Kidney (tissue), 14 donors: Measurements from ENCODE around the gene PLCL2. TPM values are rescaled to one million over a fixed set of nuclear protein-coding genes. Genes with fewer than 3 reads are reported as not detected.

ENCODE experiments used
- DNase-seq, 5 donors: peaks; one replicate each; pipeline ENCODE4 v3.0.0-alpha.2; 2013 to 2020
- FAIRE-seq: peaks from 2 replicates; lab custom pipeline; 2012; peaks lifted over from hg19 to GRCh38; lab: Jason Lieb, UNC
- H3K27ac ChIP-seq, 2 donors: one replicate each; pipeline ENCODE4 v1.7.0; 2013; ENCODE audit warnings: low read depth in 2 of 2, low read length in 2 of 2, inconsistent platforms in 1 of 2
- H3K27me3 ChIP-seq: one replicate; pipeline ENCODE4 v1.7.1; 2013; ENCODE audit warnings: low read length, inconsistent platforms; ENCODE audit not compliant: control insufficient read depth, insufficient read depth
- H3K36me3 ChIP-seq, 3 donors: one replicate each; pipeline versions ENCODE4 v1.7.0 to v1.7.1; 2013; ENCODE audit warnings: low read length in 3 of 3, control low read depth in 1 of 3, inconsistent platforms in 1 of 3; ENCODE audit not compliant: insufficient read depth in 3 of 3, control insufficient read depth in 2 of 3
- H3K4me1 ChIP-seq, 3 donors: one replicate each; pipeline versions ENCODE4 v1.7.0 to v1.7.1; 2013; ENCODE audit warnings: low read length in 3 of 3, inconsistent platforms in 1 of 3, low read depth in 1 of 3; ENCODE audit not compliant: control insufficient read depth in 2 of 3, insufficient read depth in 2 of 3
- H3K4me3 ChIP-seq, 3 donors: one replicate each; pipeline versions ENCODE4 v1.7.0 to v1.8.1; 2013; ENCODE audit warnings: low read length in 3 of 3, control low read depth in 1 of 3, inconsistent platforms in 1 of 3
- H3K9ac ChIP-seq, 3 donors: one replicate each; pipeline versions ENCODE4 v1.7.0 to v1.7.1; 2013; ENCODE audit warnings: low read length in 3 of 3, control low read depth in 1 of 3, inconsistent platforms in 1 of 3
- H3K9me3 ChIP-seq, 3 donors: one replicate each; pipeline versions ENCODE4 v1.7.0 to v1.7.1; 2013; ENCODE audit warnings: low read length in 3 of 3, control low read depth in 1 of 3, inconsistent platforms in 1 of 3; ENCODE audit not compliant: control insufficient read depth in 2 of 3, insufficient read depth in 1 of 3
- intact Hi-C: fragments of 100-400 bp; cut with DNase I; formaldehyde crosslinking; loops from one replicate; pipeline ENCODE4 v1.11.1; 2022
- polyA plus RNA-seq: library from polyadenylated mRNA; stranded (reverse); fragments of 350-450 nt; fragmentation: Illumina TruSeq; extraction: RNeasy Lipid Tissue Mini Kit (QIAGEN cat#74804); gene quantifications from one replicate; pipeline ENCODE4 v1.2.3, GENCODE V29; 2014; ENCODE audit warnings: low read depth, low replicate concordance; ENCODE audit not compliant: insufficient read depth
- total RNA-seq: library from RNA; stranded (reverse); fragmentation: NEBNext Ultra II Directional; extraction: Animal tissue kit (Norgen Biotek cat#: 25700); gene quantifications from one replicate; pipeline ENCODE4 v1.2.1, GENCODE V29; 2021
- TF ChIP-seq, protein P1 (sequence below): IDR thresholded peaks from 3 replicates; pipeline ENCODE4 v1.5.1; 2012; ENCODE audit warnings: mild to moderate bottlenecking, moderate library complexity, borderline replicate concordance; ENCODE audit not compliant: insufficient read depth; ENCODE audit errors: extremely low read depth
- donor health status: control.
- donor health status: control.
- donor health status: control.
- donor health status: control.
- donor health status: control.
- donor health status: DM: yes; HTN: yes; CAD: no.
- donor health status: Normal renal cell carcinoma (clear cell type).

Gene PLCL2
- total and polyA plus RNA-seq, 2 donors from 2014 or later, result 10.5 to 19.1 TPM

DNA sequence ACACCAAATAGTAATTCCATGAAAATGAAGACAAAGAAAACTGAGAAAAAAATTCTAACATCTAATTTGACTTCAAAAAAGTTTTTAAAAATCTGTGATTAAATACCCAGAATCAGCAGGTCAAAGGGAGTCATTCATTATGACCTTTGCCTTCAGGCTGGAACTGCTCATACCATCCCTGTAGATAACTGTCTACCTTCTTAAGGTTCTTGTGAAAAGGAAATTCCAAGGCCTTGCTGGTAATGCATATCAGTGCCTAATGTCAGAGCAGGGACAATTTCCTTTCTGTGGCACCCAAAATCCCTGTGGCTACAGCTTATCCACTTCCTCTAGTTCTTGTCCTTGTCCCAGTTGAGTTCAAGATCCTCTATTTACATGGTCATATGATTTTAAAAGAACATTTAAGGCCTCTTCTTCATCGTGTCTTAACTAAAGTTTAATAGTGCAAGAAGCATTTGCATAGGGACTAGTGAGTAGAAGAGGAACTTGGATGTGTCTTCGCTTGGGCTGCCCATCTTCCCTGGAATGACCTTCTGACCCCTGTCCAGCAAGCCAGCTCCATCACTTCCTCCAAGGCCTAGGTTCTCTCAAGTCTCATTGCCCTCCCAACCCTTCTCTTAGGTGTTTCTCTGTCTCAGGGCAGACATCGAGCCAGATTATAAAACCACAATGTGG, 8.7 kb upstream of the PLCL2 start:
- peaks cover 0 to 2% (median 0%) of the 10 kb centered on the region in 3 donors for H3K4me1 ChIP-seq
- DNase-seq (no peak), FAIRE-seq (no peak)
- no peaks in the 10 kb centered on the region for H3K27me3 ChIP-seq
- intact Hi-C loops, result no loop called here
- no peaks in the 10 kb centered on the region for H3K9me3 ChIP-seq
- H3K27ac ChIP-seq, result no peak overlapping the region
- H3K36me3 ChIP-seq, result no peaks in the 10 kb centered on the region
- TF ChIP-seq, protein P1, sequence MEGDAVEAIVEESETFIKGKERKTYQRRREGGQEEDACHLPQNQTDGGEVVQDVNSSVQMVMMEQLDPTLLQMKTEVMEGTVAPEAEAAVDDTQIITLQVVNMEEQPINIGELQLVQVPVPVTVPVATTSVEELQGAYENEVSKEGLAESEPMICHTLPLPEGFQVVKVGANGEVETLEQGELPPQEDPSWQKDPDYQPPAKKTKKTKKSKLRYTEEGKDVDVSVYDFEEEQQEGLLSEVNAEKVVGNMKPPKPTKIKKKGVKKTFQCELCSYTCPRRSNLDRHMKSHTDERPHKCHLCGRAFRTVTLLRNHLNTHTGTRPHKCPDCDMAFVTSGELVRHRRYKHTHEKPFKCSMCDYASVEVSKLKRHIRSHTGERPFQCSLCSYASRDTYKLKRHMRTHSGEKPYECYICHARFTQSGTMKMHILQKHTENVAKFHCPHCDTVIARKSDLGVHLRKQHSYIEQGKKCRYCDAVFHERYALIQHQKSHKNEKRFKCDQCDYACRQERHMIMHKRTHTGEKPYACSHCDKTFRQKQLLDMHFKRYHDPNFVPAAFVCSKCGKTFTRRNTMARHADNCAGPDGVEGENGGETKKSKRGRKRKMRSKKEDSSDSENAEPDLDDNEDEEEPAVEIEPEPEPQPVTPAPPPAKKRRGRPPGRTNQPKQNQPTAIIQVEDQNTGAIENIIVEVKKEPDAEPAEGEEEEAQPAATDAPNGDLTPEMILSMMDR, result no peak
- H3K9ac ChIP-seq, result no peak overlapping the region
- H3K4me3 ChIP-seq, result no peak overlapping the region

DNA sequence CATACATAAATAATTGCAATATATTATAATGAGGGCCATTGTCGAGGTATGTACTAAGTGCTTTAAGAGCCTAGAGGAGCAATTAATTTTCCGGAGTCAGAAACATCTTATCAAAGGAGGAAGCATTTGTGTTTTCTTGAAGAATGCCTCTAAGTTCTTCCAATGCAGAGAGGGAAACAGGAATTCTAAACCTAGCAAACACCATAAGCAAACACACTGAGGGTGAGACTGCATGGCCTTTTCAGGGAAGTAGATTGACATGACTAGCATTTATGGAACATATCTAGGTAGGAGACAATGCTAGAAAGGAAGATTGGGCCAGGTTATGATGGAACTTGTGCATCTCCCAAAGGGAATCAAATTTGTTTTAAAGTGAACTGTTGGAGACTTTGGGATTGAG, 7.2 kb upstream of the PLCL2 start:
- Histone ChIP-seq H3K36me3 (no peaks in the 10 kb centered on the region), H3K27ac (no peak overlapping the region), H3K27me3 (no peaks in the 10 kb centered on the region), H3K9me3 (no peaks in the 10 kb centered on the region), H3K4me1 (peaks cover 0 to 2% (median 0%) of the 10 kb centered on the region in 3 donors), H3K9ac (no peak overlapping the region), H3K4me3 (no peak overlapping the region)
- TF ChIP-seq, protein P1, result no peak
- no peak for FAIRE-seq
- intact Hi-C loops, result no loop called here
- no peak for DNase-seq

DNA sequence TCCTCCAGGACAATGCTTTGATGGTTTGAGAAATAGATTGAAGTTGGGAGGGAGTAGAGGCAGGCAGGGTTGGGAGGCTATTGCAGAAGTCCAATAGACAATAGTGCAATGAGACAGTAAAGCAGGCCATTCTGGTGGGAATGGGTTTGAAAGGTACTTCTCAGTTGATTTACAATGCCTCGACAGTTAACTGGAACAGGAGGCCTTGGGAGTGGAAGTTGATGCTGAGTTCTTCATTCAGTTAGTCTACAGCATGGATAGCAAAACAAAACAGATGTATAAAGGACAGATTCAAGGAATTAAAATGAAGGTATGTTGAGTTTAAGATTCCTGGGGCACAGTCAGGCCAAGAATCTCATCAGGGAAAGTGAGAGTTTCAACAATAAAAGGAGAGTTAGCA, 6.8 kb upstream of the PLCL2 start:
- H3K9ac ChIP-seq, result no peak overlapping the region
- intact Hi-C loops, result no loop called here

More for the DNA sequence above, 6.8 kb upstream of the PLCL2 start:
- FAIRE-seq (no peak), DNase-seq (no peak)
- Histone ChIP-seq H3K4me1 (peaks cover 0 to 2% (median 0%) of the 10 kb centered on the region in 3 donors), H3K4me3 (no peak overlapping the region), H3K27me3 (no peaks in the 10 kb centered on the region), H3K27ac (no peak overlapping the region), H3K36me3 (no peaks in the 10 kb centered on the region), H3K9me3 (no peaks in the 10 kb centered on the region)
- TF ChIP-seq, protein P1, result no peak
